ENCODE results near the gene SGPL1.

GRCh38 chr10:70785190-70785589, 30.6 kb upstream of the SGPL1 start, which contains the start of gene TBATA:
- TF ChIP-seq CTCF (IDR thresholded peaks at IDR 0.05) (no peak), EZH2phosphoT487 (IDR thresholded peaks at IDR 0.05) (no peak), EZH2 (IDR thresholded peaks at IDR 0.05) (no peak)

Data from neural progenitor cell (in vitro differentiated cells).